Esophagus (tissue), 2 donors: ENCODE measurements around the gene KRT36. TPM values are rescaled to one million over a fixed set of nuclear protein-coding genes. Genes with fewer than 3 reads are reported as not detected.

ENCODE experiments used
- H3K27ac ChIP-seq, 2 donors: one replicate each; pipeline ENCODE4 v1.5.1; 2013; ENCODE audit warnings: low read depth in 2 of 2, mild to moderate bottlenecking in 2 of 2, inconsistent platforms in 1 of 2, low read length in 1 of 2, moderate library complexity in 1 of 2
- H3K27me3 ChIP-seq, 2 donors: one replicate each; pipeline ENCODE4 v1.6.1; 2013; ENCODE audit warnings: low read length in 2 of 2, control low read depth in 1 of 2, mild to moderate bottlenecking in 1 of 2; ENCODE audit not compliant: insufficient read depth in 2 of 2, control insufficient read depth in 1 of 2
- H3K36me3 ChIP-seq, 2 donors: one replicate each; pipeline ENCODE4 v1.6.1; 2013; ENCODE audit warnings: low read length in 1 of 2; ENCODE audit not compliant: control insufficient read depth in 2 of 2, insufficient read depth in 2 of 2
- H3K4me1 ChIP-seq, 2 donors: one replicate each; pipeline ENCODE4 v1.6.1; 2013; ENCODE audit warnings: low read length in 1 of 2; ENCODE audit not compliant: control insufficient read depth in 2 of 2, insufficient read depth in 2 of 2
- H3K4me3 ChIP-seq, 2 donors: one replicate each; pipeline ENCODE4 v1.5.1; 2013; ENCODE audit warnings: low read length in 2 of 2, mild to moderate bottlenecking in 2 of 2, low read depth in 1 of 2, moderate library complexity in 1 of 2
- H3K9me3 ChIP-seq, 2 donors: one replicate each; pipeline ENCODE4 v1.6.1; 2013; ENCODE audit warnings: mild to moderate bottlenecking in 2 of 2, low read depth in 1 of 2, low read length in 1 of 2, moderate library complexity in 1 of 2; ENCODE audit not compliant: control insufficient read depth in 2 of 2, insufficient read depth in 1 of 2
- WGBS, 2 donors: extraction: QIAGEN DNeasy Blood & Tissue Kit; methylation state at CpG; one replicate each; pipeline ENCODE4 v1.1.7; 2013; 5-methylcytosine and 5-hydroxymethylcytosine counted together
- polyA plus RNA-seq, 2 donors: library from polyadenylated mRNA; stranded (reverse); fragments of 200-250 nt; gene quantifications; one replicate each; pipeline ENCODE4 v1.2.3, GENCODE V29; 2013
- donor health status: healthy with polysubstance abuse.
- donor health status: Bipolar disorder and iron deficiency.

Gene KRT36
- polyA plus RNA-seq, 2 donors, result 0.07 to 0.10 TPM

- Histone ChIP-seq H3K4me1 (no peaks in the 10 kb centered on the region), H3K27ac (no peak overlapping the region), H3K4me3 (no peak overlapping the region), H3K36me3 (no peaks in the 10 kb centered on the region), H3K9me3 (no peaks in the 10 kb centered on the region), H3K27me3 (no peaks in the 10 kb centered on the region)
- 95 to 96% methylated on average over 10 of the region's 10 CpGs for WGBS, 2 donors
These were observed 9.1 kb downstream of the KRT36 start for GRCh38 chr17:41480581-41480980.

GRCh38 chr17:41480136-41480535 is 9.6 kb downstream of the KRT36 start:
- H3K9me3 ChIP-seq, result no peaks in the 10 kb centered on the region
- 57 to 63% methylated on average over 2 of the region's 2 CpGs for WGBS, 2 donors
- no peaks in the 10 kb centered on the region for H3K27me3 ChIP-seq
- H3K4me3 ChIP-seq, result no peak overlapping the region
- H3K27ac ChIP-seq, result no peak overlapping the region
- H3K36me3 ChIP-seq, result no peaks in the 10 kb centered on the region
- H3K4me1 ChIP-seq, result no peaks in the 10 kb centered on the region

DNA sequence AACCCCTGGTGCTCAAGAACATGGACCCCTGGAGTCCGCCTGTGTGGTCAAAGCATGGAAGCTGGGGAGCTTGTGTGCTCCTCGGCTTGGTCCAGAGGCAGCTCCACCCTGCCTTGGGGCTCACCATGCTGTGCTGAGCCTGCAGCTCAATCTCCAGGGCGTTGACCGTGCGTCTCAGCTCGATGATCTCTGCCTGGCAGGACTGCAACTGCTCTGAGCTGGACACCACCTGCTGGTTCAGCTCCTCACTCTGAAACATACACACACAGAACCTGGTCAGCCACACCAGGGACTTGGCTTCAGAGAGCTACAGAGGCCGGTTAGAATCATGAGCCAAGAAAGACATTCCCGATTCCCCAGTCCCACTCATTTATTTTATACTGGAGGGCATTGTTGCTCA is 11.5 kb downstream of the KRT36 start:
- no peaks in the 10 kb centered on the region for H3K9me3 ChIP-seq
- no peak overlapping the region for H3K4me3 ChIP-seq
- H3K4me1 ChIP-seq, result no peaks in the 10 kb centered on the region
- H3K27me3 ChIP-seq, result no peaks in the 10 kb centered on the region
- H3K27ac ChIP-seq, result no peak overlapping the region
- H3K36me3 ChIP-seq, result no peaks in the 10 kb centered on the region
- WGBS, 2 donors, result 78 to 85% methylated on average over 7 to 8 of the region's 8 CpGs

- no peak overlapping the region for H3K4me3 ChIP-seq
- no peaks in the 10 kb centered on the region for H3K27me3 ChIP-seq
- 84 to 90% methylated on average over 22 of the region's 22 CpGs for WGBS, 2 donors
- H3K4me1 ChIP-seq, result no peaks in the 10 kb centered on the region
- no peaks in the 10 kb centered on the region for H3K9me3 ChIP-seq
- H3K36me3 ChIP-seq, result no peaks in the 10 kb centered on the region
- no peak overlapping the region for H3K27ac ChIP-seq
These were observed 12.6 kb downstream of the KRT36 start for GRCh38 chr17:41476866-41477815.

DNA sequence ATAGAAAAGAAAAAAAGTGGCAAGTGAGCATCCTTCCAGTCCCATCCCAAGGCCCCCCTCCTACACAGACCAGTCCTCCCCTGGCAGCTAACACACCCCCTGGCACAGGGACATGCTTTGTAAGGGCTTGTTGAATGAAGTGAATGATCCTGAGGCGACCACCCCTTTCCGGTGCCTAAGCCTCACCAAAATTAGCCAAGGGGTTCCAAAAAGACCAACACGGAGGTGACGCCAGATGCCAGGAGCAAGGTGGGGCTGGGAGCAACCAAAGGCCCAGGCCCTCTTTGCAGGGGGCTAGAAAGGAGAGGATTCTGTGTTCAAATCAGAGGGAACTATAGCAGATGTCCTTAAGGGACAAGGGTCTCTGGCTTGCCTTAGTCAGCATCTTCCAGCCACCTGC is 14.3 kb downstream of the KRT36 start:
- H3K4me1 ChIP-seq, result no peaks in the 10 kb centered on the region
- no peak overlapping the region for H3K27ac ChIP-seq
- no peaks in the 10 kb centered on the region for H3K36me3 ChIP-seq
- H3K27me3 ChIP-seq, result no peaks in the 10 kb centered on the region
- H3K9me3 ChIP-seq, result no peaks in the 10 kb centered on the region
- WGBS, 2 donors, result 80 to 87% methylated on average over 4 of the region's 4 CpGs
- H3K4me3 ChIP-seq, result no peak overlapping the region

DNA sequence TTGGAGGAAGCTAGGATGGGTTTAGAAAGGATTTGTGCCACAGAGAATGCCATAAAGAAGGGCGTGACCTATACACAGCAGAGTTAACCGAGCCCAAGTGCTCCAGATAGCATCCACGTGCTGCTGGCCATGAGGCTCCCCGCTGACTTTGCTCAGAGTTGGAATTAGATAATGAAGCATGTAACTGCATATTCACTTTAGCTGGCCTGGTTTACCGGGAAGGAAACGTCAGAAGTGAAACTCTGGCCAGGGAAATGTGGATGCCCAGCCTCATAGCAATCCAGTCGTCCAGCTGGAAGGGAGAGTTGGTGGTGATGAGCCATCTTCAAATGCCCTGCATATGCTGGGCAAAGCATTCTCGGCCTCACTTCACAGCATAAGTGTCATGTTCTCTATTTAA is 14.8 kb downstream of the KRT36 start:
- no peaks in the 10 kb centered on the region for H3K9me3 ChIP-seq
- H3K4me1 ChIP-seq, result no peaks in the 10 kb centered on the region
- no peaks in the 10 kb centered on the region for H3K36me3 ChIP-seq
- no peaks in the 10 kb centered on the region for H3K27me3 ChIP-seq
- H3K4me3 ChIP-seq, result no peak overlapping the region
- no peak overlapping the region for H3K27ac ChIP-seq
- WGBS, 2 donors, result 62 to 76% methylated on average over 8 of the region's 8 CpGs

DNA sequence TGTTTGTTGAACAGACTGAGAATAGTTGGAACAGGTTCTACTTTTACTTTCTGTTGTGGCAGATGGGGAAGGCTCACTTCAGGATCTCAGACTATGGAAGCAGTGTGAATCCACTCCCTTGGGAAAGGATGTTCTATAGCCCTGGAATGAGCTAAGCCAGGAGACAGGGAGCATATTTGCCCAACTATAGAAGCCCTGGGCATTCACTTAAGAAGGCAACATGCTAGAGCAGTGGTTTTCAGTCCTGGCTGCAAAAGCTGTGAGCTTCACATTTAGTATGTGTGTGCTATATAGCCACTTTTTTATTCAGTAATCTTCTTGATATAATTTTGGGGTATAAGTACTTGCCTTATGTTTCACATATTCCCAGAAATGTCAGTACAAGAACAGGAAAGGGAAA is 21.4 kb downstream of the KRT36 start:
- Histone ChIP-seq H3K4me1 (peaks cover 10 to 18% of the 10 kb centered on the region in 2 donors), H3K4me3 (no peak overlapping the region), H3K27ac (no peak overlapping the region), H3K9me3 (no peaks in the 10 kb centered on the region), H3K27me3 (no peaks in the 10 kb centered on the region), H3K36me3 (no peaks in the 10 kb centered on the region)

GRCh38 chr17:41467561-41467960 is 22.1 kb downstream of the KRT36 start:
- Histone ChIP-seq H3K27me3 (no peaks in the 10 kb centered on the region), H3K27ac (peak overlapping the region in 1 of 2 donors; percentile 26), H3K4me3 (no peak overlapping the region), H3K4me1 (peaks cover 10 to 18% of the 10 kb centered on the region in 2 donors), H3K9me3 (no peaks in the 10 kb centered on the region), H3K36me3 (no peaks in the 10 kb centered on the region)
- 38 to 61% methylated on average over 4 of the region's 4 CpGs for WGBS, 2 donors

DNA sequence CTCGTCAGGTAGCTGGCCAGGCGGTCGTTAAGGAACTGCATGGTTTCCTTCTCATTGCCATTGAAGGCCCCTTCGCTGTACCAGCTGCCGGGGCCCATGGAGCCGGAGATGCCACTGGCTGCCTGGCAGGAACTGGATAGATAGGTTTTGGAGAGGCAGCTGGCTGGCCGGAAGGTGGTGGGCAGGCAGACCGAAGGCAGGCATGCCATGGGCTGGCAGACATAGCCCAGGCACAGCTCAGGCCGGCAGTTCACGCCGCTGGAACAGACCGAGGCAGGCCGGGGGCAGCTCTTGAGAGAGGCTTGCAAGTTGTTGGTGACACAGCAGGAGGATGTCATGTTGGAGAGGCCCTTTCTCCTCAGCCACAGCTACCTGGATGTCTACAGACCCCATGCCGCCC is 22.7 kb downstream of the KRT36 start, which contains the start of gene KRT32:
Gene KRT32 (minus strand): TSS at position 399 of the 400 bp plus-strand sequence. CDS start 61 bp downstream, at position 338.
- Histone ChIP-seq H3K4me3 (no peak within 1 kb of the TSS), H3K9me3 (no peaks in the 10 kb centered on the region), H3K27ac (peak within 1 kb of the TSS; percentile 5 to 61), H3K27me3 (no peaks in the 10 kb centered on the region), H3K4me1 (peaks cover 10 to 18% of the 10 kb centered on the region in 2 donors), H3K36me3 (no peaks in the 10 kb centered on the region)
- 71 to 72% methylated on average over 14 of the region's 14 CpGs for WGBS, 2 donors

DNA sequence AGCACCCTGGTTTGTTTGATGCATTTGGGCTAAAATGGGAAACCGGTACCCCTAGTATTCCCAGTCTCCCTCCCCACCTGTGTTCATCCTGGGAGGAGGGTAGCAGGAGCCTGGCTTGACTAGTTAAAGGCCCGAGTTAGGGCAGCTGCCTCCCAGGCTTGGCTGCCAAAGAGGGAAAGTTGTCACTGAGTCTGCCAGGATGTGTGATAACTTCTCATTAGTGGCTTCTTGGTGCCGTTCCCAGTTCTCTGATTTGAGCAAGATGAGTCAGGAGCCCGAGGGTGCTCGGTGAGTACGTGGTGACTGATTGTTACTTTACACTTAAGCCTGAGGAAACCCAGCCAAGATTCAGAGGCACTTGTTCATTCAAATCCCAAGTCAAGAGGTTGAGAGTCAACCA is 25.0 kb downstream of the KRT36 start:
- H3K4me3 ChIP-seq, result no peak overlapping the region
- peak overlapping the region in 1 of 2 donors; percentile 50 for H3K27ac ChIP-seq
- no peaks in the 10 kb centered on the region for H3K9me3 ChIP-seq
- no peaks in the 10 kb centered on the region for H3K36me3 ChIP-seq
- WGBS, 2 donors, result 17 to 37% methylated on average over 6 of the region's 6 CpGs
- H3K4me1 ChIP-seq, result peaks cover 10 to 24% of the 10 kb centered on the region in 2 donors
- no peaks in the 10 kb centered on the region for H3K27me3 ChIP-seq
